Bladder microvascular endothelial cell (primary cell): ENCODE measurements around the gene KRT40. TPM values are rescaled to one million over a fixed set of nuclear protein-coding genes. Genes with fewer than 3 reads are reported as not detected.

Experiments used
- total RNA-seq: library from RNA; depleted of rRNA; stranded (reverse); fragments of >200 nt; gene quantifications from 2 replicates; pipeline ENCODE4 v1.2.3, GENCODE V29; 2014

The KRT40 gene
- not detected in 2 replicates for total RNA-seq

GRCh38 chr17:40984226-40984625 lies at the start of gene KRT40:
Gene KRT40 (minus strand): TSS chr17:40984326. CDS start chr17:40984273, 53 bp downstream.

GRCh38 chr17:41029633-41030245 lies 45.6 kb upstream of the KRT40 start, which contains the start of gene KRTAP1-4:
Gene KRTAP1-4 (minus strand): TSS chr17:41030195. CDS start chr17:41030078, 117 bp downstream.

GRCh38 chr17:41026715-41027471 lies 42.8 kb upstream of the KRT40 start, which contains the start of gene KRTAP1-5:
Gene KRTAP1-5 (minus strand): TSS chr17:41027208. CDS start chr17:41027155, 53 bp downstream.

GRCh38 chr17:41008811-41009210 lies 24.7 kb upstream of the KRT40 start, which contains the start of gene KRTAP3-1:
Gene KRTAP3-1 (minus strand): TSS chr17:41009128. CDS start chr17:41009074, 54 bp downstream.

GRCh38 chr17:40999563-40999962 lies 15.4 kb upstream of the KRT40 start, which contains the start of gene KRTAP3-2:
Gene KRTAP3-2 (minus strand): TSS chr17:40999906. CDS start chr17:40999853, 53 bp downstream.

GRCh38 chr17:40993839-40994238 lies 9.7 kb upstream of the KRT40 start, which contains the start of gene KRTAP3-3:
Gene KRTAP3-3 (minus strand): TSS chr17:40994164. CDS start chr17:40994097, 67 bp downstream.

GRCh38 chr17:40966848-40967247 lies 17.3 kb downstream of the KRT40 start, which contains the start of gene KRT39:
Gene KRT39 (minus strand): TSS chr17:40966948. CDS start chr17:40966856, 92 bp downstream.

GRCh38 chr17:40937384-40937819 lies 46.7 kb downstream of the KRT40 start, which contains the start of gene KRT23:
Gene KRT23 (minus strand): TSS chr17:40937646. CDS start chr17:40936603, 1,043 bp downstream.

Other genes starting within 250 kb of the KRT40 start
- gene KRT25, start 229.0 kb downstream of the KRT40 start, total RNA-seq = not detected in 2 replicates
- gene KRT26, start 212.1 kb downstream of the KRT40 start, total RNA-seq = not detected in 2 replicates
- not detected in 2 replicates for gene KRT27, start 201.8 kb downstream of the KRT40 start, total RNA-seq
- gene KRT28, start 184.4 kb downstream of the KRT40 start, total RNA-seq = not detected in 2 replicates
- 3.0 and 4.9 TPM in 2 replicates for gene KRT10, start 161.7 kb downstream of the KRT40 start, total RNA-seq
- gene KRT12, start 117.1 kb downstream of the KRT40 start, total RNA-seq = not detected in 2 replicates
- gene KRT20, start 99.1 kb downstream of the KRT40 start, total RNA-seq = not detected in 2 replicates
- 1.1 TPM in 1 of 2 replicates, not detected in the other for gene KRT23, start 46.7 kb downstream of the KRT40 start, total RNA-seq
- not detected in 2 replicates for gene KRT39, start 17.4 kb downstream of the KRT40 start, total RNA-seq
- gene KRTAP3-3, start 9.8 kb upstream of the KRT40 start, total RNA-seq = not detected in 2 replicates
- gene KRTAP3-2, start 15.6 kb upstream of the KRT40 start, total RNA-seq = 0.16 TPM in 1 of 2 replicates, not detected in the other
- gene KRTAP3-1, start 24.8 kb upstream of the KRT40 start, total RNA-seq = not detected in 2 replicates
- not detected in 2 replicates for gene KRTAP1-5, start 42.9 kb upstream of the KRT40 start, total RNA-seq
- not detected in 2 replicates for gene KRTAP1-4, start 45.9 kb upstream of the KRT40 start, total RNA-seq
- gene KRTAP1-3, start 50.5 kb upstream of the KRT40 start, total RNA-seq = not detected in 2 replicates
- gene KRTAP1-1, start 57.1 kb upstream of the KRT40 start, total RNA-seq = not detected in 2 replicates
- not detected in 2 replicates for gene KRTAP2-1, start 63.0 kb upstream of the KRT40 start, total RNA-seq
- not detected in 2 replicates for gene KRTAP2-2, start 70.9 kb upstream of the KRT40 start, total RNA-seq
- gene KRTAP2-3, start 75.8 kb upstream of the KRT40 start, total RNA-seq = not detected in 2 replicates
- gene KRTAP2-4, start 81.6 kb upstream of the KRT40 start, total RNA-seq = not detected in 2 replicates
- gene KRTAP4-7, start 99.8 kb upstream of the KRT40 start, total RNA-seq = not detected in 2 replicates
- not detected in 2 replicates for gene KRTAP4-8, start 113.8 kb upstream of the KRT40 start, total RNA-seq
- gene KRTAP4-16, start 117.9 kb upstream of the KRT40 start, total RNA-seq = not detected in 2 replicates
- not detected in 2 replicates for gene KRTAP4-9, start 121.1 kb upstream of the KRT40 start, total RNA-seq
- not detected in 2 replicates for gene KRTAP4-11, start 134.0 kb upstream of the KRT40 start, total RNA-seq
- not detected in 2 replicates for gene KRTAP4-12, start 139.9 kb upstream of the KRT40 start, total RNA-seq
- gene KRTAP4-6, start 156.2 kb upstream of the KRT40 start, total RNA-seq = not detected in 2 replicates
- gene KRTAP4-5, start 165.5 kb upstream of the KRT40 start, total RNA-seq = not detected in 2 replicates
- gene KRTAP4-4, start 176.4 kb upstream of the KRT40 start, total RNA-seq = not detected in 2 replicates
- gene KRTAP4-3, start 183.9 kb upstream of the KRT40 start, total RNA-seq = not detected in 2 replicates
- not detected in 2 replicates for gene KRTAP4-2, start 193.9 kb upstream of the KRT40 start, total RNA-seq
- gene KRTAP4-1, start 200.6 kb upstream of the KRT40 start, total RNA-seq = not detected in 2 replicates
- not detected in 2 replicates for gene KRTAP9-1, start 205.6 kb upstream of the KRT40 start, total RNA-seq
- not detected in 2 replicates for gene KRTAP9-2, start 242.3 kb upstream of the KRT40 start, total RNA-seq
- not detected in 2 replicates for gene KRTAP9-3, start 248.1 kb upstream of the KRT40 start, total RNA-seq